HG02623 (cell line): ENCODE data around the gene OTOS.

Experiments
- ATAC-seq: cut with Tn5 transposase; IDR thresholded peaks from one replicate; pipeline ENCODE4 v1.9.1; 2021; ENCODE audit warnings: moderate library complexity; ENCODE audit not compliant: unreplicated experiment

The OTOS gene

DNA sequence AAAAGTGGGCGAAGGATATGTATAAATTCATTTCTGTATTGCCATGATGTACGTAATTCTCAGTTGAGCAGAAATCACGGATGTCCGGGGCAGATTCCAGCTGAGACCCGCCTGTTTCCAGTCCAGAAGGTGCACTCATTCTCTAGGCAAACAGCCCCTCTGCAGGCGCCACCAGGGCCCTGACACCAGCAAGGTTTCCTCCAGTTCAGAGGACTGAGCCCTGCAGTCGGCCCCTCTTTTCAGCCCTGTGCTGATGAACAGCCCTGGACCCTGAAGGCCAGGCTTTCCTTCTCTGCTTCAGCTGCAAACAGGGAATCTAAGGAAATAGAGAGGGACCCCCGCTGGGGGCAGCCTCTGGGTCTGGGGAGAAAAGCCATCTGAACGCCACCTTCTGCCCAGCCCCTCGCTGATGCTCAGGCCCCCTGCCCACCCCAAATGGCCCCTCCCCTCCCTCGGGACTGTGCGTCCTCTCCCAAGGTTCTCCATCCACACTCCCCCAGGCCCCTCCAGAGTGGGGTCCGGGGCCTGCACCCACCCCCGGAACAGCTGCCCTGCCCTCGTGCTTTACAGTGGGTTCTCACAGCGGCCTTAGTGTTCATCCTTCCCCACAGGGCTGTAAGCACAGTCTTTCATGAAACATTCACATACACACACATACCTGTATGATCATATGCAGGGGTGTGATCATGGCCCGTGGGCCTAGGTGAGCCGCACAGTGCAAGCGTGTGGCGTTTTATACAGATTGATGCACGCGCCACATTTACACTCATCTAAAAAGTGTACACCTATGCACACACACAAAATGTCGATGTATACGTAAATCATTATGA is 16.4 kb downstream of the OTOS start:
- ATAC-seq = no peak

DNA sequence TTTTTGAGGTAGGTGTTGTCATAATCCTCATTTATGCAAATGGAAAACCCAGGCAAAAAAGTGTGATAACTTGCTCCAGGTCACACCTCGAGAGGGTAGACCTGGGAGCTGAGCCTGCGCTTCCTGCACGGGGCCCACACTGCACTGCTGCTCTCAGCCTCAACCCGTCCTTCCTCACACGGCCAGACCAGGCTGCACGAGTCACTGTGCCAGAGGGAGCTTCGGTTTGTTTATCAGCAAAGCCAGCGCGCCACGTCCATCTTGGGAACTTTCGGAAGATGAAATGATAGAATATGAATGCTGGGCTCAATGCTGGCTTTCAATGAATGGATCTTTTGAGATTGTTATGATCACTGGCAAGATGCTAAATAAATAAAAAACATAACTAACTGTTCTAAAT is 18.8 kb downstream of the OTOS start:
- no peak for ATAC-seq

DNA sequence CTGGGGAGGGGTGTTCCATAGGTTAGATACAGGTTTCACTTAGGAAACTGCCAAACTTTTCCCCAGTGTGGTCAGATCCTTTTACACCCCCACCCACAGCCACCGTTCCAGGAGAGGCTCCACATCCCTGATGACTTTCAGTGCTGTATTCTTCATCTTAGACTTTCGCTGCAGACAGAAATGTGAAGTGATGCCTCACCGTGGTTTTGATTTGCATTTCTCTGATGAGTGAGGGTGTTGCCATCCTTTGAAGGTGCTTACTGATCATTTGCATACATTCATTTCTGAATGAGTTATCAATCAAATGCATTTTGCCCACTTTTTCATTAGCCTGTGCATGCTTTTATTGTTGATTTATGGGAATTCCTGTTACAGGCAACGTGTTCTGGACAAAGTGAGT is 19.3 kb downstream of the OTOS start:
- no peak for ATAC-seq

DNA sequence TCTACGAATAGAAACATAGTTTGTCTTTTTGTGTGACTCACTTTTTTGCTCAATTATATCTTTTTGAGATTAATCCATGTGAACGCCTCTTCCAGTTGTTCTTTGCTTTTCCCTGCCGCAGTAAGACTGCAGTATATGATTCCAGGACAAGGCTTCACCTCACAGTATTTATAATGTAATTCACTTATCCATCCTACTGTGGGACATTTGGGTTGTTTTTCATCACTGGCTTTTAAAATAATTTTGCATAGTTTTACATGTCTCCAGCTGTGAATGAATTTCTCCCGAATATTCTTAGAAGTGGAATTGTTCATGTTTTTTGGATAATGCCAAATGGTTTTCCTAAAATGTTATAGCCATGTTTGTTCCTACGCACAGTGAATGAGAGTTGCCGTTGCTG is 26.2 kb downstream of the OTOS start:
- ATAC-seq = no peak

DNA sequence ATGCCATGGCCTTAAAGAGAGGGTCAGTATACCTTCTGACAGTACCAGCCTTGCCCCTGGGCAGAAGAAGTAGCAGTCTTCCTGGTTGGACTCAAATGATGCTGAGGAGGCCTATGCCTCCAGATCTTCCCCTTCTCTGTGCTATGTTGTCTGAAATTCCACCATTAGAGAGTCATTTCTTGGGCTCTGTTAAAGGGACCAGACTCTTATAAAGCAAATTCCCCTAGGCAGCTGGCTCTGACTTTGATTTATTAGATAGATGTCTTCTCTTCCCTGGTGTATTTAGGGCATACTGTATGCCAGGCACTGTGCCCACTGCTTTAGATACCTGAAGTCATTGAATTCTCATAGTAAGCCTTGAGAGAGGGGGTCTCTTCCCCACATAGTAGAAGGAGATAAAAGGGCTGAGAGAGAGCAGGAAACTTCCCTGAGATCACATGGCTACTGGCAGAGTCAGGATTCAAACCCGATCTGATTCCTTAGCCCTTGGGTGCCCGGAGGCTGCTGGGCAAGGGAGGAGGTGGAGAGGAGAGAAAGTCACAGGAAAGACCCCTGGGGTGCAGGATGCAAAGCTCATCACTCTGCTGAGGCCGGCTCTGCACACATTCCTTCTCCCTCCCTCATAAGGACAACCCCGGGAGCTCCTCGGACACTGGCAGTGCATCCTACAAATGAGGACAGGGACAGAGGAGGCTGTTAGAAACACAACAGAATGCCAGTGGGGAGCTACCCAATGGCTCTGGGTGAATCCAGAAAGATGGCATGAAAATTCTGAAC is 27.4 kb downstream of the OTOS start:
- ATAC-seq = no peak

DNA sequence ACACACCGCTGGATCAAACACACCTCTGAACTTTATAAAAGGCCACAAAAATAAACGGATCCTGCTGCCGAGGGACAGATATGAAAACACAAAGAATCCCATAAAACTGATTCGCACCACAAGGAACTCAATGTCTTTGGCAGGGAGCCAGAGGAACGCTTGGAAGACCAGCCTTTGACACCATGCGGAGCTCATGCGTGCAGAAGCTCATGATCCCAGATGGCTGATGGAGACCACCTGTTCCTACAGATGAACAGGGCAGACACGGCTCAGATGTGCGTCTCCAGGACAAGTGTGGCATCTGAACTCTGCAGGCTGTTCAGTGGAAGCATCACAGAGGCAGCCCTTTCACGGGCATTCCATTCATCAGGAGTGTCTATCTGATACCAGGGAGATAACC is 29.2 kb downstream of the OTOS start:
- ATAC-seq = no peak

DNA sequence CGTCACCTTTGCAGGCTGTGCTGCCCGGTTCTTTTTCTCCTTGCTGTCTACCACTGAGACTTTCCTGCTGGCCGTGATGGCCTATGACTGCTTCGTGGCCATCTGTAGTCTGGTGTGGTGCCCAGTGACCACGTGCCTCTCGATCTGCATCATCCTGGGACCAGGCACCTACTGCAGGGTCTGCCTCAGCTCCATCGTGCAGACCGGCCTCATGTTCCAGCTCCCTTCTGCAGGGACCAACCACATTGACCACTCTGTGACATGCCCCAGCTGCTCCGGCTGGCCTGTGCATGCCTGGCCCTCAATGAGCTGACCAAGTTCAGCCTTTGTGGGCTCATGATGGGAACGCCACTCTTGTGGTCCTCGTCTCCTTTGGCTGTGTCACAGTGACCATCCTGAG is 31.1 kb downstream of the OTOS start:
- ATAC-seq = no peak

DNA sequence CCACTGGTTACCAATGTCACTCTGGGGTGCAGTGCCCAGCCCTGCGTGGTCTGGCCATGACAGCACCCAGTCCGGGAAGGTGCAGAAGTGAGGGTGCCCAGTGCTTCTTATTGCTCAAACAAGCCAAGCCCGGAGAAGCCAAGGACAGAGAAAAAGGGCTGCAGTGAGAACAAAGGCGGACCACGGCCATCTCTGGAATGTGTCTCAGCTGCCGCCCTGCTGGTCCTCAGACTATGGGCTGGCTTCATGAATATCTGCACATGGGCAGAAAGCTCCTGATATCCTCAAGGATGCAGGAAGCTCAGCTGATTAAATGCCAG is 33.0 kb downstream of the OTOS start:
- ATAC-seq = no peak

DNA sequence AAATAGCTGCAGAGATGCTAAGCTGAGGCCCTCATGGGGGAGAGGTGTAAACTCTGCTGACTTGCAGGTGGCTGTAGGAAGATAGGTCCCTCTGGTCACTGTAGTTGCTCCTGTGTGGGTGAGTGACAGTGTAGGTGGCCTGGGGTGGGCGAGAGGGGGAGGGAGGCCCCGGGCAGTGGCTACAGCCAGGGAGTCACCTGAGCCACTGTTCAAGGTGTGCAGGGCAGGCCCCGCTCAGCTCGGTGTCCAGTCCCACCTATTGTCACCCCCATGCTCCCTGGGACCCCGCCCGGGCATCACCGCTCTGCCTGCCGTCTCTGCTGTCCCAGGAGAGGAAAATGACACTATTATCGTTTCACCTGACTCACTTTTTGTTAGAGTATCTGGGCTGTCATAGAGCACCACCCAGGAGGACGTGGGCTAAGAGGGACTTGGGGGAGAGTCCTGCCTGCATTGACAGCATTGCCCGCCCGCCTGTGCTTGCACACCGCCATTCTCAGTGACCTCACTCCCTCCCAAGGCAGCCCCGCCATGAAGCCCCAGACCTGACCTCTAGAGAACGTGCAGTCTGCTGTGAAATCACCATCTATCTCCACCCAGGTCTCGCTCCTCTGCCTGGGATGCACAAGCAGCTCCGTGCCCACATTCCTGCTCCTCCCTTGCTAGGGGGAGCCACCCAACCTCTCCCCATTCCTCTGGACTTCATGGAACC is 33.5 kb downstream of the OTOS start:
- no peak for ATAC-seq

DNA sequence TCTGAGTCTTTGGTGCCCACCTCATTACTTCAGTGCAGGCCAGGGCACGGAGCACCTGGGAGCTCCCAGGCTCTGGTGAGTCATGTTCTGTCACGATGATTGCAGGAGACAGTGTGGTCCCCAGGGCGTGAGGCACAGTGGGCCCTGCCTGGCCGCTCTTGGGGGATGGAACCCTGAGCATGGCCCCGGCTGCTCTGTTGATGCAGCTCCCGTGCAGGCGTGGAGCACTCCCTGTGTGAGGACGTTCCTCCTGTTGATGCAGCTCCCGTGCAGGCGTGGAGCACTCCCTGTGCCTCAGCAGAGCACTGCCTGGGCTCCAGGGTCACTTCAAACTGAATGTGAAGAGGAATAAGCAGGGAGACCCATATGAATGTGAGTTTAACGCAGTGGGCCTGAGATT is 34.5 kb downstream of the OTOS start:
- no peak for ATAC-seq

DNA sequence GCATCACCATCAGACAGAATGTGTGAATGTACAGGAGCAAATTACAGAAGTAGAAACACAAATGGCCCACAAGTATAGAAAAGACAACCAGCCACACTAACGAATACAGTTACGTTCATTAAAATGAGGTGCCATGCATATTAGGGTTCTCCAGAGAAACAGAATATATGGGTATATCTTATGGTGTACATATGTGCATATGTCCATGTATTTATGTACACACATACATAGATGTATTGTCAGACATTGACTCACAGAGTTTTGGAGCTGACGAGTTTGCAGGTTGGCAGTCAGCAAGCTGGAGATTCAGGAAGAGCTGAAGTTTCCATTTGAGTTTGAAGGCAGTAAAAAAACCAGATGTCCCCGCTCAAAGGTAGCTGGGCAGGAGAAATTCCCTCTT is 37.3 kb downstream of the OTOS start:
- no peak for ATAC-seq

DNA sequence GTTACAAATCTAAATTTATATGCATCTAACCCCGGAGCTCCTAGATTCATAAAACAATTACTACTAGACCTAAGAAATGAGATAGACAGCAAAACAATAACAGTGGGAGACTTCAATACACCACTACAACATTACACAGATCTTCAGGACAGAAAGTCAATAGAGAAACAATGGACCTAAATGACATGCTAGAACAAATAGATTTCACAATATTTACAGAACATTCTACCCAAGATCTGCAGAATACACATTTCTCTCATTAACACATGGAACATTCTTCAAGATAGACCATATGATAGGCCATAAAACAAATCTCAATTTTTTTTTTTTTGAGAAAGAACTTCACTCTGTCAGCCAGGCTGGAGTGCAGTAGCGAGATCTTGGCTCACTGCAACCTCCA is 42.1 kb downstream of the OTOS start:
- ATAC-seq = no peak

DNA sequence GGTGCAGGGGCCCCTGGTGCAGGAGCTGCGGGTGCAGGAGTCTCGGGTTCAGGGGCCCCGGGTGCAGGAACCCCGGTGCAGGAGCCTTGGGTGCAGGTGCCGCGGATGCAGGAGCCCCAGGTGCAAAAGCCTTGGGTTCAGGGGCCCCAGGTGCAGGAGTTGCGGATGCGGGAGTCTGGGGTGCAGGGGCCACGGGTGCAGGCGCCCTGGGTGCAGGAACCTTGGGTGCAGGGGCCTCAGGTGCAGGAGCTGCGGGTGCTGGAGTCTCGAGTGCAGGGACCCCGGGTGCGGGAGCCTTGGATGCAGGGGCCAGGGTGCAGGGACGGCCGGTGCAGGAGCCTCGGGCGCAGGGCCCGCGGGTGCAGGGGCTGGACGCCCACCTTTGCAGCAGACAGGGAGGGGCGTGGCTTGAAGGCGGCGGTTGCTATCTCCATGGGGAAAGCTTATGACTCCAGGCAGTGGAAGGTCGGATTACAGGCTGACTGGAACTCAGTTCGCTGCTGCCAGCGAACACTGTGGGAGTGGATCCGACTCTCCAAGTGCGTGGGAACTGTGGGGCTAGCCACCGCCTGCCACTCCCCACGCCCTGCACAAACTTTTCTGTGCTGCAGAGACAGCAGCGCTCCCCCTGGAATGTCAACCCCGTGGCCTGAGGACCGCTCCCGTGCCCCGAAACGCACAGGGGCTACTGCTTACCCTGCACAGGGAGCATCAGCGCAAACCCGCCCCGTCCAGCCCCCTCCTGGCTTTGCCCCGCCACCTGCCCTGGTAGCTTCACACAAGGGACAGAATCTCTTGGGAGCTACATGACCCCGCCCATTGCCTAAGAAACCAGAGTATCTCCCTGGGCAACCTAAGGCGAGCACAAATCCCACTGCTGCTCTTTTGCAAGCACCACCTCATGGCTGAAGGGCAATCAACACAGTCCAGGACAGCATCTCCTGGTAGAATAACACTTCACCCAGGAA is 44.6 kb downstream of the OTOS start:
- no peak for ATAC-seq

DNA sequence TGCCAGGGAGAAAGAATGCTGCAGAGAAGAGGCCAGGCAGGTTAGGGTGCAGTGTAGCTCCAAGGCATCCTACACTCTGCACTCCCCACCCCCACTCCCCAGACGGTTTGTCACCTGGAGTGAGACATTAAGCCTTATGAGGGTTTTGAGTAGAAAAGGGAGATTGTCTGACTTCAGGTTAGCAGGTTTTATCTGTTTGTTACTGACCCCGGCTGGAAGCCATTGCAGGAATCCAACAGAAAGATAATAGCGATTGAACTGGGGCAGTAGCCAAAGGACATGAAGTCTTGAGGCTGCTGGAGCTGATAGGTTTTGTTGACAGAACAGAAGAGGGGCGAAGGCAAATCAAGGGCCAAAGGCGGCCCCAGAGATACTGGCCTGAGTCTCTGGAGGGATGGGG is 51.2 kb downstream of the OTOS start:
- no peak for ATAC-seq
